Measurements from ENCODE around the gene LKAAEAR1.

Gene LKAAEAR1

GRCh38 chr20:64049878-64050260 lies 34.3 kb downstream of the LKAAEAR1 start:
- DNase-seq: no peak

DNA sequence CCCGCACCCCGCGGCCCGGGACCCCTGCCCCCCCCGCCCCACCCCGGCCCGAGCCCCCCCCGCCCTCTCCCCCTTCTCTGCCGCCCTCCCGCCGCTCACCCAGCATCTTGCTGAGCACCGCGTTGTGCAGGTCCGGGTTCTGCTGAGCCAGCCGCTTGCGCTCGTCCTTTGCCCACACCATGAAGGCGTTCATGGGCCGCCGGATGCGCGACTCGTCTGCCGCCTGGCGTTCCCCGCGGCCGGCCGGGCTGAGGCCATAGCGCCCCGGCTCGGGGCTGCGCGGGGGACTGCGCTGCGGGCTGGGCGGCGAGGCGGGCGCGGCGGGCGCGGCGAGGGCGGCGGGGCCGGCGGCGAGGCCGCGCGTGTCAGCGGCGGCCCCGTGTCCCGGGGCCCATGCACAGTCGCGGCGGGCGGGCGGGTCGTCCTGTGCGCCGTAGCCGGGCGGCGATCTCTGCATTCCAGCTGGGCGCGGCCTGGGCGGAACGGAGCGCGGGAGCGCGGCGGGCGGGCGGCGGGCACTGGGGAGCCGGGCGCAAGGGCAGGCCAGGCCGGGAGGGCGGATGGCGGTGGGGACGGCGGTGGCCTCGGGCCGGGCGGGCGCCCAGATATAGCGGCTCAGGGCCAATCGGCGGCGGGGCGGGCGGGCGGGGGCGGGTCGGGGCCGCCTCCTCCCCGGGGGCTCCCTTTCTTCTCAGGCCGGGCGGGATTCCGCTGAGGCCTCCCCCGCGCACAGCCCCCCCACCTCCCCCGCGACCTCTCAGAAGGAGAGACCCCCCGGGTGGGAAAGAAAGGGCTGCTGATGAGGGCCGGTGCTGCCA lies 34.9 kb downstream of the LKAAEAR1 start, which contains the start of gene SOX18:
SOX18 (minus strand) TSS at position 580 of the 818 bp plus-strand sequence; CDS start at position 457, 123 bp downstream.
- DNase-seq: peak; percentile 14 to 22

GRCh38 chr20:64048402-64049044 lies 35.7 kb downstream of the LKAAEAR1 start:
- DNase-seq: no peak

- no peak for DNase-seq
Observed at GRCh38 chr20:64047968-64048401, 36.2 kb downstream of the LKAAEAR1 start.

DNA sequence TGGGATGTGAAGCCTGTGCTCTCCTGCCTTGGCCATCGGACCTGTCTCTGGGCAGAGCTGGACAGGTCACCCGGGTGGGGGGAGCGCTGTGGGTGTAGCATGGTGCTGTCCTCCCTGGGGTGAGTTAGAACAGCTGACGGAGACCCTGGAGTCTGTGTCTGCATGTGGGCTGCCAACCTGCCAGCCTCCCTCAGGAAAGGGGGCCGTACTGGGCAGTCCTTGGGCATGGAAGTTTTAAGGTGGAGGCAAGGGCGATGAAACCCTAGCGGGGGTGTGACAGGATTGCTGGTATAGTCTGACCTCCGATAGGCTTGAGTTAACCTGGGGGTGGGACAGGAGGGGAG lies 37.2 kb downstream of the LKAAEAR1 start:
- DNase-seq: no peak

DNA sequence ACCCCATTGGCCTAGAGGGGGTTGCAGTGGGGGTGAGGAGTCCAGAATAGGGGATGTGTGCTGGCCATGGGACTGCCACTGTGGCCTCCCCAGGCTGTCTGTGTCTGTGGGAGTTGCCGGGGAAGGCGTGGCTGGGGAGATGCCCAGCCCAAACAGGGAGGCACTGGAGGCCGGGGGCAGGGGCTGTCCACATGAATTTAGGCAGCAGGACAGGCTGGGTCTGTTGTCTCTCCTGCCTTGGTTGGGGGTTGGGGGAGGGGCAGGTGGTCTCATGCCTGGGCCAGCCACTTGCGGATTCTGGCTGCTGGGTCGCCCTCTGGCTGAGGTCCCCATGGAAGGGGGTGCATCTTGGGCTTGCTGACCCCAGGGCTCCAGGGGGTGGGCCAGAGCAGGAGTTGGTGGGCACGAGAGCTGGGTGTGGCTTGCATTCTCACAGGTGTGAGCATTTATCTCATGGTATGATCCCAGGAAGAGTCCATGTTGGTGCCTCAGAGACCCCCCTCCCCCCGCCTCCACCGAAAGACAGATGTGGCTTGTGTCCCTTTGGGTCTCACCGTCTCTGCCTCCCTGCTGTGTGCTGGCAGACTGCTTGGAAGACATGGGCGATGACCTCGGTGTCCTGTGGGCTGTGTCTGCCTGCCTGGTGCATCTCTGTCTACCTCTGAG lies 38.7 kb downstream of the LKAAEAR1 start:
- DNase-seq: no peak

GRCh38 chr20:64044484-64045247 lies 39.5 kb downstream of the LKAAEAR1 start:
- no peak for DNase-seq

GRCh38 chr20:64043768-64044167 lies 40.4 kb downstream of the LKAAEAR1 start:
- no peak for DNase-seq

DNA sequence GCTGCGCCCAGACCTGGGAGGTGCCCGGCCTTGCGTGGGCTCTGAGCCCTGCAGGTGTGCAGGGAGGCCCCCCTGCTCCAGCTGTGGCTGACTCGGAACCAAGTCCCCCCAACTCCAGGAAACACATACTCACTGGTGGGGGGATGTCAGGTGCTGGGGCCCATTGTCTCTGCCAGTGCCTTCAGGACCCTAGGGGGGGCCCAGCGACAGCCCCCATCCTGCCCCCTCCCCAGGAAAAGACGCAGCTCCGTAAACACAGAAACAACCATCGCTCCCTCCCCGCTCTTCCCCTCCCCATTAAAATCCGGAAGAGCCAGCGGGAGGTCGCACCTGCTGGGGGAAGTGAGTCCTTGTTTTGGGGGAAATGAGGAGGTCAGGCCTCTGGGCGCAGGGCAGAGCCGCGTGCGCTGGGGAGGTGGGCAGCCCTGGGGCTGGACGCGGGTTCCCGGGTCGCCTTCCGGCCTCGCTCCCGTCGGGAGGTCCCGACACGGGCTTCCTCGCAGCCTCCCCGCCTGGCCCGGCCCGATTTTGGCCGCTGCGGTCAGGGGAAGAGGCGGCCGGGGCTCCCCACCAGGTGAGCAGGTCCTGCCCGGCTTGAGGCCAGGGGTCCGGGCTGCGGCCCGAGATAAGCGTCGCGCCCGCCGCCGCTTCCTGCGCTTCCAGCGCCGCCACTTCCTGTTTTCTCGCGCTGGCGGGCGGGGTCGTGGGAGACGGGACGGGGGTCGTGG lies 42.0 kb downstream of the LKAAEAR1 start:
- no peak for DNase-seq

DNA sequence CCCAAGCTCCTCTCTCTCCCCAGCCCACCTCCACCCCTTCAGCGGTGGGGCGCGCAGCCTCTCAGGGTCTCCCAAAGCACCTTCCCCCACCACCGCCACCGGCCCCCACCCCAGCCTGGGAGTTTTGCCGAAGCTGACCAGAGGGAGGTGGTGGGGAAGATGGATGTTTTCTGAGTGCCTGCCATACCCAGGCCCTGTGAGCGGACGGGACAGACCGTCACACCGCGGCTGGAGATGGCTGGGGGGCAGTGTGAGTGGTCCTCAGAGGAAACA lies 42.5 kb downstream of the LKAAEAR1 start:
- no peak for DNase-seq

- DNase-seq: peak in 1 of 2 experiments; percentile 9
Observed at GRCh38 chr20:64041040-64041780, 43.0 kb downstream of the LKAAEAR1 start.

- DNase-seq: no peak
Observed at GRCh38 chr20:64040231-64041039, 43.8 kb downstream of the LKAAEAR1 start.

DNA sequence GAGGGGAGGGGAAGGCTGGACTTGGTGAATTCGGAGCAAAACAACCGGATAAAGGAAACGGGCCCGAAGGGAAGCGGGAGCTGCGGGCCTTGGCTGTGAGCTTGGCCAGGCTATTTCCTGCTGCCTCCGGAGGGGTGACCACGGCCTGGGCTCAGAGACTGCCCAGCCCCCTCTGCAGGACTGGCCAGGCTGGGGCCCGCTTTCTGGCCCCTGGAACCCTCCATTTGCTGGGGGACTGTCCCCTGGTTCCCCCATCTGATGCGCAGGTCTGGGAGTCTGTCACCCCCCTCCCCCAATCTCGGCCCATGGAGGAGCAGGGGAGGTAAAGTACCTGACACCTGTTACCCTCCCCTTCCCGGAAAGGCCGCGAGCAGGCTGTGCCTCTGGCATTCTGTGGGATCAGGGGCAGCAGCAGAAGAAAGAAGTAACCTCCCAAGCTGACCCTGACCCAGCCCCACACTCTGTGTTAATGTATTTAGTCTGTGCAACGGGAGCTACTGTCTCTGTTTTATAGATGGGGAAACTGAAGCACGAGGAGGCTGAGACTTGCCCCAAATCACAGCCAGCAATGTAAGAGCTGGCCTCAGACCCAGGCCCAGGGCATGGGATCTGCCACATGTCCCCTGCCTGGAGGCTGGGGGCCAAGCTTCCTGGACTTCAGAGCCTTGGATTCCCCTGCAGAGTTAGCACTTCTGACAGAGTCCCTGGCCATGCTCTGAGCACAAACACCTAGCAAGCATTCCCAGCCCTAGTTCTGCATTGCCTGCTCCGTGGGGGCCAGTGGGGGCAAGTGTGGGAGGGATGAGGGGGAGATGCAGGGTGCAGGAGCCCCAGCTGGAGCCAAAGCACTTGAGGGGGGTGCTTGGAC lies 44.7 kb downstream of the LKAAEAR1 start:
- no peak for DNase-seq

GRCh38 chr20:64038565-64039292 lies 45.5 kb downstream of the LKAAEAR1 start:
- peak; percentile 61 to 76 for DNase-seq

GRCh38 chr20:64038224-64038564 lies 46.0 kb downstream of the LKAAEAR1 start:
- no peak for DNase-seq

DNA sequence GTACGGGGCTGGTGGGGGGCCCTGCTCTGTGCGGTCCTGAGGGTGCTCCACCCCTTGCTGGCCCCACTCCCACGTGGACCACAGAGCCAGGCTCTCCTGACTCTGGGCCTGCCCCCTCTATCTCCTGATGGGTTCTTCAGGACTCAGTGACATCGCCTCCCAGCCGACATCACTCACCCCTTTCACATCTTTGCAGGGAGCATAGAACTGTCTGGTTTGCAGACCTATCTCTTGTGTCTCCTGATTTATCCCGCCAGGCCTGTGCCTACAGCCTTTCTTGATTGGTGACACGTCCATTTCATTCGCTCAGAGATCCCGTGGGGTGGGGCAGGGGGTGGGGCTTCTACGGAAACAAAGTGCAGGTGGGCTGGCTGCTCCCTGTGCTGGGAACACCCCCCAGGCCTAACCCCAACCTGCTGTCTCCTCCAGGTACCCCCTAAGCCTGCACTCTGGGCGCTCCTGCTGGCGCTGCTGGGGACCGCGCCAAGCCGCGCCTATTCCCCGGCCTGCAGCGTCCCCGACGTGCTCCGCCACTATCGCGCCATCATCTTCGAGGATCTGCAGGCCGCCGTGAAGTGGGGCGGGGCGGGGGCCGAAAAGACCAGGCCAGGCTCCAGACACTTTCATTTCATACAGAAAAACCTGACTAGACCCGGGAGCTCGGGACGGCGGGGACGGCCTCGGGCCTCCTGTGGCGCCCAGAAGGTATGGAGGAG lies 46.5 kb downstream of the LKAAEAR1 start:
- DNase-seq: no peak

DNA sequence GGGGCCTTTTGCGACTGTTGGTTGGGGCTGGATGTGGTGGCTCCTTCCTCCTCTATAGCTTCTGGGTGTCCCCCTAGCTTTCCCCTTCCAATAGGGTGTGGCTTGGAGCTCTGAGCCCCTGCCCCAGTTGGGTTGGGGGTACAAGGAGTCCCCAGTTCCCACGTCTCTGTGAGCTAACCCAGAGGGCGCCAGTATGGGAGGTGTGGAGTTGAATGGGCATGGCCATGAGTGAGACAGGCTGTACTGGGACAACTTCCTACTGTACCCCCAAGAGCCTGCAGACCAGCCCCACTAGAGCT lies 47.0 kb downstream of the LKAAEAR1 start:
- DNase-seq: no peak

GRCh38 chr20:64036346-64037198 lies 47.6 kb downstream of the LKAAEAR1 start:
- no peak for DNase-seq
